VCaP (cell line): ENCODE data around the gene SNU13.

Experiments
- H3K27ac ChIP-seq: fragments of 450-650 bp; 2 replicates; pipeline ENCODE4 v1.5.1; 2017
- CTCF ChIP-seq: fragments of 450-650 bp; conservative IDR thresholded peaks from 2 replicates; pipeline ENCODE4 v1.5.1; 2017; ENCODE audit warnings: mild to moderate bottlenecking, moderate library complexity

Gene SNU13

GRCh38 chr22:41661713-41662112 lies 27.0 kb downstream of the SNU13 start:
- no peak for TF ChIP-seq CTCF
- no peak overlapping the region for H3K27ac ChIP-seq

- TF ChIP-seq CTCF: no peak
- no peak overlapping the region for H3K27ac ChIP-seq
These were observed 27.6 kb downstream of the SNU13 start for GRCh38 chr22:41661088-41661487.

DNA sequence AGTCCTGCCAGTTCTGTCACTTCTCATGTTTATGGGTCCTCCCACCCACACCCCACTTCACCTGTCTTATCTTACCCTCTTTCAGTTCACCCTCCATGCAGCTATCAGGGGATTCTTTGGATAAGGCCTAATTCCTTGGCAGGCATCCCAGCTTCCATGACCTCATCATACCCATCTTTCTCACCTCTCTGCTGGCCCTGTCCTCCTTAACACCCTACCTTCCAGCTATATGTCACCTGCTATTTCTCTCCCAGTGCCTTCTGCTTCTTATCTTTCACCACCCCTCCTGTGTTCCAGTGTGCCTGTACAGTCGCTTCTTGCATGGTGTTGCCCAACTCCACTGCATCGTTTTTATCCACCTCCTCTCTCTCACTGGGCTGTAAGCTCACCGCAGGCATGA lies 28.3 kb downstream of the SNU13 start:
- TF ChIP-seq CTCF: no peak
- no peak overlapping the region for H3K27ac ChIP-seq

DNA sequence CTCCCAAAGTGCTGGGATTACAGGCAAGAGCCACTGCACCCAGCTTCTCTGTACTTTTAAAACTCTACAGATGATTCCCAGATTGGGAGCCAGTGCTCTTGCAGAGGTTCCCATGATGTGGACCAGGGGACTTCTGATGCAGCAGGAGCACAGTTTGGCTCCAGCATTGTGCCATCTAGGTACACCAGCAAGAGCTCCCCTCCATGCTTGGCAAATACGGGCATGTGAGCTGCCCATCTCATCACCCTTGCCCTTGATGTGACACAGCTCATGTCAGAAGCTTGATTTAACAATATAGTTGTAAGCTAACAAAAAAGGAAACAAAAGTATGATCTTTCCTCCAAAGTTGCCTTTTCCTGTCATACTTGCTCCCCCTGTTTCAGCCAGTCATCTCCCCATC lies 28.7 kb downstream of the SNU13 start:
- H3K27ac ChIP-seq: no peak overlapping the region

GRCh38 chr22:41658869-41659268 lies 29.8 kb downstream of the SNU13 start:
- no peak for TF ChIP-seq CTCF
- no peak overlapping the region for H3K27ac ChIP-seq

More for the DNA sequence above, 28.7 kb downstream of the SNU13 start:
- TF ChIP-seq CTCF: no peak

- no peak for TF ChIP-seq CTCF
- H3K27ac ChIP-seq: no peak overlapping the region
These were observed 31.0 kb downstream of the SNU13 start for GRCh38 chr22:41657709-41658108.

GRCh38 chr22:41656556-41656955 lies 32.1 kb downstream of the SNU13 start:
- H3K27ac ChIP-seq: no peak overlapping the region
- TF ChIP-seq CTCF: no peak

DNA sequence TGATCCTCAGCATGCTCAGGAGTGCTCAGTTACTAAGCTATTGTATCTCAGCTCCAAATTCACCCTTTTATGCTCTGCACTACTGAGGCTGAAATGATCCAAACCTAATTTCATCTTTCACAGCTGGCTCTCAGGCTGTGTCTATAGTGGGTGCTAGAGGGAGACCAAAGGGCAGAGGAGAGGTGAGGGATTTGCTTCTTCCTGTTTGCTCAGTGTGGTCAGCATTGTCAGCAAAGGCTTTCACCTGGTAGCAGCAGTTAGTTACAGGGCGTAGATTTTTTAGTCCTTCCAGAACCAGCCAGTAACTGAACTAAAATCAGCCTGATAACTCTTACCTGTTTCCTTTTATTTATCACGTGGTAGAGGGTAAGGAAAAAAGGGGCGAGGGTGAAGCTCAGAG lies 34.3 kb downstream of the SNU13 start:
- H3K27ac ChIP-seq: no peak overlapping the region
- TF ChIP-seq CTCF: no peak
